Measurements from ENCODE around the gene HTR2B. TPM values are rescaled to one million over a fixed set of nuclear protein-coding genes. Genes with fewer than 3 reads are reported as not detected.

Gene HTR2B
- total and polyA plus RNA-seq, 10 donors, result 0.14 to 1.3 (median 0.51) TPM; not detected in 1

GRCh38 chr2:231128541-231128940 is 3.7 kb upstream of the HTR2B start:
- Histone ChIP-seq H3K9me3 (no peaks in the 10 kb centered on the region), H3K27me3 (replicated peaks in 1 of 7) (no peaks in the 10 kb centered on the region), H3K4me1 (peaks cover 0 to 35% (median 17%) of the 10 kb centered on the region in 6 donors), H3K36me3 (no peaks in the 10 kb centered on the region), H3K27ac (no peak overlapping the region), H3K4me3 (no peak overlapping the region)
- TF ChIP-seq POLR2A (IDR thresholded peaks at IDR 0.05), result no peak
- TF ChIP-seq CTCF (IDR thresholded peaks at IDR 0.05 in 8 of 11, conservative IDR thresholded peaks at IDR 0.05 in 3 of 11), result no peak
- DNase-seq, result no peak
- intact Hi-C loops (cut with DNase I; ENCODE audit: low total_unique reads), result no loop called here

- H3K4me1 ChIP-seq, result peaks cover 0 to 40% (median 21%) of the 10 kb centered on the region in 6 donors
- TF ChIP-seq CTCF (IDR thresholded peaks at IDR 0.05 in 8 of 11, conservative IDR thresholded peaks at IDR 0.05 in 3 of 11), result no peak
- no peak for TF ChIP-seq POLR2A (IDR thresholded peaks at IDR 0.05)
- intact Hi-C loops (cut with DNase I; ENCODE audit: low total_unique reads), result no loop called here
- 93 to 98% (median 98%) methylated on average over 1 of the region's 1 CpG for WGBS, 5 donors
- H3K27ac ChIP-seq, result no peak overlapping the region
- no peaks in the 10 kb centered on the region for H3K27me3 ChIP-seq (replicated peaks in 1 of 7)
- no peaks in the 10 kb centered on the region for H3K36me3 ChIP-seq
- H3K4me3 ChIP-seq, result no peak overlapping the region
- H3K9me3 ChIP-seq, result no peaks in the 10 kb centered on the region
- no peak for DNase-seq
Measured at GRCh38 chr2:231127936-231128335, 3.1 kb upstream of the HTR2B start.

GRCh38 chr2:231127480-231127879 is 2.6 kb upstream of the HTR2B start:
- TF ChIP-seq POLR2A (IDR thresholded peaks at IDR 0.05), result no peak
- no peak for TF ChIP-seq POLR2AphosphoS5 (IDR thresholded peaks at IDR 0.05)
- no peak for TF ChIP-seq CTCF (IDR thresholded peaks at IDR 0.05 in 8 of 11, conservative IDR thresholded peaks at IDR 0.05 in 3 of 11)

GRCh38 chr2:231126123-231126522 is 1.3 kb upstream of the HTR2B start:
- intact Hi-C loops (cut with DNase I; ENCODE audit: low total_unique reads), result no loop called here
- H3K27ac ChIP-seq, result no peak overlapping the region
- no peak for DNase-seq
- WGBS, 5 donors, result 87 to 97% (median 95%) methylated on average over 7 of the region's 7 CpGs
- TF ChIP-seq CTCF (IDR thresholded peaks at IDR 0.05 in 8 of 11, conservative IDR thresholded peaks at IDR 0.05 in 3 of 11) (no peak), POLR2A (IDR thresholded peaks at IDR 0.05) (no peak), POLR2AphosphoS5 (IDR thresholded peaks at IDR 0.05) (no peak)
- H3K4me3 ChIP-seq, result no peak overlapping the region
- H3K9me3 ChIP-seq, result no peaks in the 10 kb centered on the region
- H3K27me3 ChIP-seq (replicated peaks in 1 of 7), result no peaks in the 10 kb centered on the region
- no peaks in the 10 kb centered on the region for H3K36me3 ChIP-seq
- peaks cover 0 to 31% (median 21%) of the 10 kb centered on the region in 6 donors for H3K4me1 ChIP-seq

More at GRCh38 chr2:231127480-231127879, 2.6 kb upstream of the HTR2B start:
- peaks cover 0 to 40% (median 22%) of the 10 kb centered on the region in 6 donors for H3K4me1 ChIP-seq
- intact Hi-C loops (cut with DNase I; ENCODE audit: low total_unique reads), result no loop called here
- no peaks in the 10 kb centered on the region for H3K9me3 ChIP-seq
- no peaks in the 10 kb centered on the region for H3K27me3 ChIP-seq (replicated peaks in 1 of 7)
- H3K27ac ChIP-seq, result no peak overlapping the region
- H3K36me3 ChIP-seq, result no peaks in the 10 kb centered on the region
- no peak for DNase-seq
- 90 to 98% (median 95%) methylated on average over 9 of the region's 9 CpGs for WGBS, 5 donors
- no peak overlapping the region for H3K4me3 ChIP-seq

Data from spleen (tissue), 11 donors.